Occipital lobe (tissue), 2 donors: ENCODE results near the gene PDE6B. TPM values are rescaled to one million over a fixed set of nuclear protein-coding genes. Genes with fewer than 3 reads are reported as not detected.
"Not testable (repeated sequence)": the region's sequence is repeated elsewhere in the genome, so short reads cannot be mapped to it uniquely, and the experiment has no call there.

Experiments used
- DNase-seq: peaks from one replicate; lab custom pipeline; 2025; lab: John Stamatoyannopoulos, UW
- total RNA-seq: library from RNA; depleted of rRNA; stranded (reverse); fragments of >200 nt; gene quantifications from one replicate; pipeline ENCODE4 v1.2.3, GENCODE V29; 2014

The PDE6B gene
- total RNA-seq, 1 donor from 2014 or later = 5.6 TPM

GRCh38 chr4:683247-683897, 58.0 kb downstream of the PDE6B start:
- no peak for DNase-seq

- no peak for DNase-seq
Measured at GRCh38 chr4:683982-684622, 58.7 kb downstream of the PDE6B start.

- DNase-seq = no peak
Measured at GRCh38 chr4:684623-685327, 59.4 kb downstream of the PDE6B start.

GRCh38 chr4:685679-686412, 60.5 kb downstream of the PDE6B start:
- no peak for DNase-seq

- DNase-seq = no peak
Measured at GRCh38 chr4:686413-687040, 61.2 kb downstream of the PDE6B start.

GRCh38 chr4:687048-687970, 61.9 kb downstream of the PDE6B start:
- DNase-seq = no peak

- DNase-seq = no peak
Measured at GRCh38 chr4:687971-688853, 62.8 kb downstream of the PDE6B start.

- DNase-seq = no peak
Measured at GRCh38 chr4:688854-689681, 63.7 kb downstream of the PDE6B start, which contains the start of gene SLC49A3. SLC49A3 (minus strand) TSS chr4:689151; CDS start chr4:689127, 24 bp downstream.

GRCh38 chr4:689723-690122, 64.3 kb downstream of the PDE6B start:
- DNase-seq = no peak

GRCh38 chr4:692771-693554, 67.6 kb downstream of the PDE6B start:
- no peak for DNase-seq

- DNase-seq = not testable (repeated sequence)
Measured at GRCh38 chr4:694341-694940, 69.1 kb downstream of the PDE6B start.

GRCh38 chr4:699816-700580, 74.6 kb downstream of the PDE6B start:
- DNase-seq = no peak

- no peak for DNase-seq
Measured at GRCh38 chr4:700587-701264, 75.4 kb downstream of the PDE6B start.

GRCh38 chr4:702618-703048, 77.3 kb downstream of the PDE6B start:
- DNase-seq = no peak

GRCh38 chr4:703336-704197, 78.2 kb downstream of the PDE6B start:
- DNase-seq = no peak
